PFSK-1 (cell line): ENCODE data around the gene DICER1.

ENCODE experiments used
- POLR2AphosphoS5 ChIP-seq: IDR thresholded peaks from 2 replicates; pipeline ENCODE4 v1.6.1; 2012; ENCODE audit warnings: low read depth, mild to moderate bottlenecking, control low read depth, low read length, moderate library complexity
- SIN3A ChIP-seq: IDR thresholded peaks from 2 replicates; pipeline ENCODE4 v1.6.1; 2012; ENCODE audit warnings: mild to moderate bottlenecking, low read length, moderate library complexity, borderline replicate concordance; ENCODE audit not compliant: insufficient read depth

- TF ChIP-seq POLR2AphosphoS5, result no peak
- no peak for TF ChIP-seq SIN3A
These were observed 81.5 kb downstream of the DICER1 start for GRCh38 chr14:95075789-95076188.
